Prostate gland (tissue), 2 donors: ENCODE measurements around the gene CAPN1. TPM values are rescaled to one million over a fixed set of nuclear protein-coding genes. Genes with fewer than 3 reads are reported as not detected.

Source experiments
- DNase-seq: peaks from one replicate; pipeline ENCODE4 v3.0.0-alpha.2; 2019; ENCODE audit warnings: low spot score
- H3K27ac ChIP-seq, 2 donors: fragments of 200-600 bp; sonication (generic); 2 replicates each; pipeline ENCODE4 v1.5.1; 2017 to 2019
- H3K27me3 ChIP-seq: fragments of 200-600 bp; sonication (generic); replicated peaks from 2 replicates; pipeline ENCODE4 v1.5.1; 2019; ENCODE audit not compliant: insufficient read depth
- H3K36me3 ChIP-seq, 2 donors: fragments of 200-600 bp; sonication (generic); 1 replicate in 1 of 2; 2 replicates in 1 of 2; pipeline versions ENCODE4 v1.5.1 to v1.8.1; 2017 to 2019
- H3K4me1 ChIP-seq: fragments of 200-600 bp; sonication (generic); replicated peaks from 2 replicates; pipeline ENCODE4 v1.5.1; 2019
- H3K4me3 ChIP-seq, 2 donors: fragments of 200-600 bp; sonication (generic); 2 replicates each; pipeline ENCODE4 v1.5.1; 2017 to 2019
- H3K9me3 ChIP-seq: fragments of 200-600 bp; sonication (generic); 2 replicates; pipeline ENCODE4 v1.5.1; 2017
- CTCF ChIP-seq, 4 experiments: fragments of 200-600 bp in 2 of 4; fragments of 450-650 bp in 2 of 4; sonication (generic) in 2 of 4; IDR thresholded peaks; 1 replicate in 3 of 4; 2 replicates in 1 of 4; pipeline ENCODE4 v1.5.1; 2016 to 2019; ENCODE audit warnings: antibody characterized with exemption in 4 of 4, mild to moderate bottlenecking in 2 of 4, moderate library complexity in 2 of 4
- POLR2A ChIP-seq: fragments of 450-650 bp; IDR thresholded peaks from one replicate; pipeline ENCODE4 v1.6.1; 2016; ENCODE audit warnings: antibody characterized with exemption, mild to moderate bottlenecking
- POLR2AphosphoS5 ChIP-seq: sonication (generic); formaldehyde crosslinking; IDR thresholded peaks from one replicate; pipeline ENCODE4 v1.6.1; 2017; ENCODE audit warnings: antibody characterized with exemption
- WGBS: methylation state at CpG from one replicate; pipeline ENCODE4 v1.1.5; 2018; 5-methylcytosine and 5-hydroxymethylcytosine counted together
- intact Hi-C: fragments of 100-400 bp; cut with DNase I; formaldehyde crosslinking; loops from one replicate; pipeline ENCODE4 v1.14.2; 2022
- total RNA-seq, 2 donors: library from RNA; depleted of rRNA; stranded (reverse); fragments of >200 nt; gene quantifications; one replicate each; pipeline ENCODE4 v1.1.0, GENCODE V29; 2016

Gene CAPN1
- total RNA-seq, 2 donors from 2014 or later = 215 to 374 TPM

- H3K36me3 ChIP-seq = peaks cover 6 to 16% of the 10 kb centered on the region in 2 donors
- no peaks in the 10 kb centered on the region for H3K27me3 ChIP-seq
- DNase-seq = peak; percentile 46
- H3K27ac ChIP-seq = peak overlapping the region; percentile 89 to 91
- WGBS = 22% methylated on average over 19 of the region's 23 CpGs
- TF ChIP-seq POLR2A (no peak), CTCF (IDR thresholded peaks at IDR 0.05) (no peak), POLR2AphosphoS5 (peak; percentile 11)
- intact Hi-C loops = no loop called here
- peak overlapping the region; percentile 79 to 87 for H3K4me3 ChIP-seq
- H3K9me3 ChIP-seq = no peaks in the 10 kb centered on the region
- H3K4me1 ChIP-seq = peaks cover 11% of the 10 kb centered on the region
Measured at GRCh38 chr11:65182258-65183170, 786 bp downstream of the CAPN1 start.

DNA sequence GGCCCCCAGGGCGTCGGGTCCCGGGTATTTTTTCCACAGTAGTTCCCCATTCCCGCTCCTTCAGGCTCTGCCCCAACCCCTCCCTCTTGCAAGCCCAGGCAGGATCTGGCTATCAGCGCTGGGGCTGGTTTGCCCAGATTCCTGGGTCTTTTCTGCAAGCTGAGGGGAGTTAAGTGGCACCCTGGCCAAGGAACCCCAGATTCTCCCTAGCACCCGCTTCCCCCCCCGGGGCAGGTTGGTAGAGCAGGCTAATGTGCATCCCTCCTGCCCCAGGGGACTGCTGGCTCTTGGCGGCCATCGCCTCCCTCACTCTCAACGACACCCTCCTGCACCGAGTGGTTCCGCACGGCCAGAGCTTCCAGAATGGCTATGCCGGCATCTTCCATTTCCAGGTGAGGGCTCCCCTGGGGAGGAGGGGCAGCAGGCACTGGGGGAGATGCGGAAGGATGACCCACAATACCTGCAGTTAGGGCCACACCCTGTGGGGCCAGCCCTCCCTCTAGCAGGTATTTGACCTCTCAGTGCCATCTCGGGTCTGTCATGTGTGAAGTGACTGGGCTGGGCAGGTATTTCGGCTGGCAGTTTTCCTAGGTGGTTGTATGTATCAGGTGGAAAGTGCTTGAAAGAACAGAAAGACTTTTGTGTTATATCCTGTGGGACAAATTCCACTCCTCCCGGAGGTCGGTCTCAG is 1.6 kb downstream of the CAPN1 start:
- no peaks in the 10 kb centered on the region for H3K27me3 ChIP-seq
- WGBS = 30% methylated on average over 19 of the region's 19 CpGs
- TF ChIP-seq CTCF (IDR thresholded peaks at IDR 0.05) = no peak
- TF ChIP-seq POLR2AphosphoS5 = peak; percentile 46
- TF ChIP-seq POLR2A = peak; percentile 24
- intact Hi-C loops = no loop called here
- peak; percentile 73 for DNase-seq
- H3K4me3 ChIP-seq = peak overlapping the region; percentile 79 to 87
- no peaks in the 10 kb centered on the region for H3K9me3 ChIP-seq
- H3K4me1 ChIP-seq = peaks cover 11% of the 10 kb centered on the region
- peaks cover 9 to 19% of the 10 kb centered on the region in 2 donors for H3K36me3 ChIP-seq
- H3K27ac ChIP-seq = peak overlapping the region; percentile 89 to 91

GRCh38 chr11:65184146-65184545 is 2.4 kb downstream of the CAPN1 start:
- intact Hi-C loops = no loop called here
- Histone ChIP-seq H3K27me3 (no peaks in the 10 kb centered on the region), H3K9me3 (no peaks in the 10 kb centered on the region), H3K4me1 (peaks cover 11% of the 10 kb centered on the region), H3K27ac (peak overlapping the region; percentile 89 to 91), H3K36me3 (peaks cover 10 to 20% of the 10 kb centered on the region in 2 donors), H3K4me3 (no peak overlapping the region)
- no peak for DNase-seq
- TF ChIP-seq POLR2A (no peak), CTCF (IDR thresholded peaks at IDR 0.05) (no peak), POLR2AphosphoS5 (no peak)
- WGBS = 64% methylated on average over 22 of the region's 22 CpGs

DNA sequence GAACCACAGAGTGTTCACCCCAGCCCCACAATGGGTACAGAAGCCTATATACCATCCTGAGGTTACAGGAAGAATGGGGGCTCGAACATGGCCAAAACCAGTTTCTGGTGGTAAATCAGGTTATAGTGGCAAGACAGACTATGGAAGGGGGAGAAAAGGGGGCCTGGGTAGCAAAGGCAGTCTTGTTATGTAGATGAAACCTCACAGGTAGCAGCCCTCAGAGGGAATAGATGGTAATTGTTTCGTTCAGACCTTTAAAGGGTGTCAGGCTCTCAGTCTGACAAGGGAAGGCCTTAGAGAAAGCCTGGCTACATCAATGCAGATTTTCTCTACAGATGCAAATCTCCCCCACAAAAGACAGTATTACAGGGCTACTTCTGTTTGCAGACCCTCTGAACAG is 3.4 kb downstream of the CAPN1 start:
- H3K4me3 ChIP-seq = no peak overlapping the region
- peaks cover 11% of the 10 kb centered on the region for H3K4me1 ChIP-seq
- no peak for DNase-seq
- H3K36me3 ChIP-seq = peaks cover 12 to 20% of the 10 kb centered on the region in 2 donors
- TF ChIP-seq CTCF (IDR thresholded peaks at IDR 0.05) = no peak
- TF ChIP-seq POLR2A = no peak
- no peak for TF ChIP-seq POLR2AphosphoS5
- no peaks in the 10 kb centered on the region for H3K27me3 ChIP-seq
- no peaks in the 10 kb centered on the region for H3K9me3 ChIP-seq
- WGBS = 81% methylated on average over 2 of the region's 2 CpGs
- no peak overlapping the region for H3K27ac ChIP-seq
- intact Hi-C loops = no loop called here
